ENCODE measurements around the gene RETN. TPM values are rescaled to one million over a fixed set of nuclear protein-coding genes. Genes with fewer than 3 reads are reported as not detected.
A peak's percentile ranks its signal among the peaks of the same experiment; 100 is the strongest.

RETN gene
- total RNA-seq, 1 experiment from 2014 or later: not detected

GRCh38 chr19:7698583-7698982, 29.7 kb downstream of the RETN start:
- no peaks in the 10 kb centered on the region for H3K4me1 ChIP-seq (ENCODE audit: control insufficient read depth in 1 of 2, insufficient read depth in 2 of 2, low read length in 2 of 2)
- no peak for TF ChIP-seq ELF1 (IDR thresholded peaks at IDR 0.05; ENCODE audit: borderline replicate concordance, low read depth)
- TF ChIP-seq SIN3A (IDR thresholded peaks at IDR 0.05; ENCODE audit: low read depth): no peak
- no peak for TF ChIP-seq EGR1 (IDR thresholded peaks at IDR 0.05; ENCODE audit: low read depth)
- TF ChIP-seq EZH2phosphoT487 (IDR thresholded peaks at IDR 0.05; ENCODE audit: borderline replicate concordance): no peak
- intact Hi-C loops (cut with micrococcal nuclease): no loop called here
- no peaks in the 10 kb centered on the region for H3K79me2 ChIP-seq (ENCODE audit: insufficient read depth, low read length)
- no peak overlapping the region for H2AFZ ChIP-seq (ENCODE audit: low read depth, low read length, poor library complexity, severe bottlenecking)
- ATAC-seq: 0 out of 2 replicates have a peak, but pooled peaks have one; percentile 5
- H3K9ac ChIP-seq (ENCODE audit: low read length): no peak overlapping the region
- H3K9me3 ChIP-seq (ENCODE audit: control insufficient read depth in 1 of 2, insufficient read depth in 1 of 2, low read depth in 1 of 2, low read length in 2 of 2): no peaks in the 10 kb centered on the region
- ChIA-PET CTCF (interaction anchor here (0.9 kb wide), 1 partner anchor 18 kb away, joined by 3 read pairs; the partner anchor contains the start of gene TRAPPC5), RAD21 (ENCODE audit: low non-redundant PET in 1 of 2, low total read pairs in 2 of 2, uncharacterized antibody in 2 of 2, unreplicated experiment in 2 of 2) (no interaction called here), POLR2A (no interaction called here)
- H3K27ac ChIP-seq (ENCODE audit: low read depth, low read length): no peak overlapping the region
- DNase-seq (ENCODE audit: low read depth, low spot score): no peak
- no peak overlapping the region for H3K4me3 ChIP-seq (replicated peaks in 1 of 2; ENCODE audit: low read depth in 1 of 2, low read length in 2 of 2)
- H3K9me2 ChIP-seq (ENCODE audit: insufficient read depth): no peaks in the 10 kb centered on the region
- peaks cover 16% of the 10 kb centered on the region; the same call in 1 of the 2 replicates for H3K27me3 ChIP-seq (ENCODE audit: insufficient read depth, low read length)
- no peaks in the 10 kb centered on the region for H3K36me3 ChIP-seq (ENCODE audit: control insufficient read depth in 1 of 2, insufficient read depth in 2 of 2, low read length in 2 of 2)
- BruUV-seq (replicated peaks): no TSS peak
- H4K20me1 ChIP-seq (ENCODE audit: insufficient read depth): no peaks in the 10 kb centered on the region
- no peak overlapping the region for H3K4me2 ChIP-seq (ENCODE audit: low read length)

- no peak for TF ChIP-seq EZH2phosphoT487 (IDR thresholded peaks at IDR 0.05; ENCODE audit: borderline replicate concordance)
- TF ChIP-seq YY1 (IDR thresholded peaks at IDR 0.05; ENCODE audit: extremely low read depth, insufficient replicate concordance, low read depth, low read length): no peak
- TF ChIP-seq, protein P1, sequence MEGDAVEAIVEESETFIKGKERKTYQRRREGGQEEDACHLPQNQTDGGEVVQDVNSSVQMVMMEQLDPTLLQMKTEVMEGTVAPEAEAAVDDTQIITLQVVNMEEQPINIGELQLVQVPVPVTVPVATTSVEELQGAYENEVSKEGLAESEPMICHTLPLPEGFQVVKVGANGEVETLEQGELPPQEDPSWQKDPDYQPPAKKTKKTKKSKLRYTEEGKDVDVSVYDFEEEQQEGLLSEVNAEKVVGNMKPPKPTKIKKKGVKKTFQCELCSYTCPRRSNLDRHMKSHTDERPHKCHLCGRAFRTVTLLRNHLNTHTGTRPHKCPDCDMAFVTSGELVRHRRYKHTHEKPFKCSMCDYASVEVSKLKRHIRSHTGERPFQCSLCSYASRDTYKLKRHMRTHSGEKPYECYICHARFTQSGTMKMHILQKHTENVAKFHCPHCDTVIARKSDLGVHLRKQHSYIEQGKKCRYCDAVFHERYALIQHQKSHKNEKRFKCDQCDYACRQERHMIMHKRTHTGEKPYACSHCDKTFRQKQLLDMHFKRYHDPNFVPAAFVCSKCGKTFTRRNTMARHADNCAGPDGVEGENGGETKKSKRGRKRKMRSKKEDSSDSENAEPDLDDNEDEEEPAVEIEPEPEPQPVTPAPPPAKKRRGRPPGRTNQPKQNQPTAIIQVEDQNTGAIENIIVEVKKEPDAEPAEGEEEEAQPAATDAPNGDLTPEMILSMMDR (IDR thresholded peaks at IDR 0.05 in 2 of 3, conservative IDR thresholded peaks at IDR 0.05 in 1 of 3; ENCODE audit: borderline replicate concordance in 1 of 3, insufficient read depth in 1 of 3, low read depth in 2 of 3, low read length in 2 of 3): no peak
- TF ChIP-seq, protein P2, sequence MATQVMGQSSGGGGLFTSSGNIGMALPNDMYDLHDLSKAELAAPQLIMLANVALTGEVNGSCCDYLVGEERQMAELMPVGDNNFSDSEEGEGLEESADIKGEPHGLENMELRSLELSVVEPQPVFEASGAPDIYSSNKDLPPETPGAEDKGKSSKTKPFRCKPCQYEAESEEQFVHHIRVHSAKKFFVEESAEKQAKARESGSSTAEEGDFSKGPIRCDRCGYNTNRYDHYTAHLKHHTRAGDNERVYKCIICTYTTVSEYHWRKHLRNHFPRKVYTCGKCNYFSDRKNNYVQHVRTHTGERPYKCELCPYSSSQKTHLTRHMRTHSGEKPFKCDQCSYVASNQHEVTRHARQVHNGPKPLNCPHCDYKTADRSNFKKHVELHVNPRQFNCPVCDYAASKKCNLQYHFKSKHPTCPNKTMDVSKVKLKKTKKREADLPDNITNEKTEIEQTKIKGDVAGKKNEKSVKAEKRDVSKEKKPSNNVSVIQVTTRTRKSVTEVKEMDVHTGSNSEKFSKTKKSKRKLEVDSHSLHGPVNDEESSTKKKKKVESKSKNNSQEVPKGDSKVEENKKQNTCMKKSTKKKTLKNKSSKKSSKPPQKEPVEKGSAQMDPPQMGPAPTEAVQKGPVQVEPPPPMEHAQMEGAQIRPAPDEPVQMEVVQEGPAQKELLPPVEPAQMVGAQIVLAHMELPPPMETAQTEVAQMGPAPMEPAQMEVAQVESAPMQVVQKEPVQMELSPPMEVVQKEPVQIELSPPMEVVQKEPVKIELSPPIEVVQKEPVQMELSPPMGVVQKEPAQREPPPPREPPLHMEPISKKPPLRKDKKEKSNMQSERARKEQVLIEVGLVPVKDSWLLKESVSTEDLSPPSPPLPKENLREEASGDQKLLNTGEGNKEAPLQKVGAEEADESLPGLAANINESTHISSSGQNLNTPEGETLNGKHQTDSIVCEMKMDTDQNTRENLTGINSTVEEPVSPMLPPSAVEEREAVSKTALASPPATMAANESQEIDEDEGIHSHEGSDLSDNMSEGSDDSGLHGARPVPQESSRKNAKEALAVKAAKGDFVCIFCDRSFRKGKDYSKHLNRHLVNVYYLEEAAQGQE (IDR thresholded peaks at IDR 0.05; ENCODE audit: low read depth): no peak
- no peak for TF ChIP-seq POLR2AphosphoS5 (IDR thresholded peaks at IDR 0.05; ENCODE audit: low read depth, low read length)
- no peak for TF ChIP-seq ATF3 (IDR thresholded peaks at IDR 0.05)
- TF ChIP-seq POLR2A (IDR thresholded peaks at IDR 0.05; ENCODE audit: borderline replicate concordance, extremely low read depth, insufficient read depth, insufficient read length): no peak
- TF ChIP-seq EZH2 (IDR thresholded peaks at IDR 0.05): no peak
- TF ChIP-seq JUND (IDR thresholded peaks at IDR 0.05): no peak
- no peak for TF ChIP-seq RAD21 (IDR thresholded peaks at IDR 0.05; ENCODE audit: low read depth)
- no peak for TF ChIP-seq MAX (IDR thresholded peaks at IDR 0.05)
- no peak for TF ChIP-seq CEBPB (IDR thresholded peaks at IDR 0.05; ENCODE audit: low read depth)
- no peak for TF ChIP-seq SP1 (IDR thresholded peaks at IDR 0.05; ENCODE audit: low read depth)
- TF ChIP-seq FOSL1 (IDR thresholded peaks at IDR 0.05; ENCODE audit: low read depth): no peak
- ATAC-seq: no peak
Measured at GRCh38 chr19:7699003-7699402, 30.2 kb downstream of the RETN start.

More at GRCh38 chr19:7699003-7699402, 30.2 kb downstream of the RETN start:
- no peak for DNase-seq (ENCODE audit: low read depth, low spot score)
- no TSS peak for BruUV-seq (replicated peaks)
- ChIA-PET POLR2A (no interaction called here), RAD21 (ENCODE audit: low non-redundant PET in 1 of 2, low total read pairs in 2 of 2, uncharacterized antibody in 2 of 2, unreplicated experiment in 2 of 2) (no interaction called here), CTCF (interaction anchor here (0.9 kb wide), 1 partner anchor 18 kb away, joined by 3 read pairs; the partner anchor contains the start of gene TRAPPC5)
- Histone ChIP-seq H2AFZ (ENCODE audit: low read depth, low read length, poor library complexity, severe bottlenecking) (no peak overlapping the region), H3K9me3 (ENCODE audit: control insufficient read depth in 1 of 2, insufficient read depth in 1 of 2, low read depth in 1 of 2, low read length in 2 of 2) (no peaks in the 10 kb centered on the region), H3K4me2 (ENCODE audit: low read length) (no peak overlapping the region), H3K4me3 (replicated peaks in 1 of 2; ENCODE audit: low read depth in 1 of 2, low read length in 2 of 2) (no peak overlapping the region), H3K79me2 (ENCODE audit: insufficient read depth, low read length) (no peaks in the 10 kb centered on the region), H3K9me2 (ENCODE audit: insufficient read depth) (no peaks in the 10 kb centered on the region), H3K9ac (ENCODE audit: low read length) (no peak overlapping the region), H3K36me3 (ENCODE audit: control insufficient read depth in 1 of 2, insufficient read depth in 2 of 2, low read length in 2 of 2) (no peaks in the 10 kb centered on the region), H4K20me1 (ENCODE audit: insufficient read depth) (no peaks in the 10 kb centered on the region), H3K4me1 (ENCODE audit: control insufficient read depth in 1 of 2, insufficient read depth in 2 of 2, low read length in 2 of 2) (no peaks in the 10 kb centered on the region), H3K27ac (ENCODE audit: low read depth, low read length) (no peak overlapping the region), H3K27me3 (ENCODE audit: insufficient read depth, low read length) (peaks cover 16% of the 10 kb centered on the region; the same call in 1 of the 2 replicates)
- intact Hi-C loops (cut with micrococcal nuclease): no loop called here
